ENCODE data around the gene ARHGAP31.

- TF ChIP-seq CTCF (IDR thresholded peaks at IDR 0.05) (no peak), POLR2A (IDR thresholded peaks at IDR 0.05) (no peak), EP300 (IDR thresholded peaks at IDR 0.05) (no peak)
Observed at GRCh38 chr3:119319311-119319710, 25.1 kb downstream of the ARHGAP31 start.

Measured in tibial nerve (tissue), 4 donors.